Daoy (cell line): ENCODE results near the gene CCDC197. TPM values are rescaled to one million over a fixed set of nuclear protein-coding genes. Genes with fewer than 3 reads are reported as not detected.
A peak's percentile ranks its signal among the peaks of the same experiment; 100 is the strongest.

ENCODE experiments used
- DNase-seq: peaks from one replicate; pipeline ENCODE4 v3.0.0-alpha.2; 2015; ENCODE audit warnings: low read depth
- total RNA-seq: library from RNA; depleted of rRNA; stranded (reverse); fragments of >200 nt; shearing (Covaris generic); gene quantifications from 2 replicates; pipeline ENCODE4 v1.2.3, GENCODE V29; 2014

Gene CCDC197
- total RNA-seq, 1 experiment from 2014 or later = not detected

DNA sequence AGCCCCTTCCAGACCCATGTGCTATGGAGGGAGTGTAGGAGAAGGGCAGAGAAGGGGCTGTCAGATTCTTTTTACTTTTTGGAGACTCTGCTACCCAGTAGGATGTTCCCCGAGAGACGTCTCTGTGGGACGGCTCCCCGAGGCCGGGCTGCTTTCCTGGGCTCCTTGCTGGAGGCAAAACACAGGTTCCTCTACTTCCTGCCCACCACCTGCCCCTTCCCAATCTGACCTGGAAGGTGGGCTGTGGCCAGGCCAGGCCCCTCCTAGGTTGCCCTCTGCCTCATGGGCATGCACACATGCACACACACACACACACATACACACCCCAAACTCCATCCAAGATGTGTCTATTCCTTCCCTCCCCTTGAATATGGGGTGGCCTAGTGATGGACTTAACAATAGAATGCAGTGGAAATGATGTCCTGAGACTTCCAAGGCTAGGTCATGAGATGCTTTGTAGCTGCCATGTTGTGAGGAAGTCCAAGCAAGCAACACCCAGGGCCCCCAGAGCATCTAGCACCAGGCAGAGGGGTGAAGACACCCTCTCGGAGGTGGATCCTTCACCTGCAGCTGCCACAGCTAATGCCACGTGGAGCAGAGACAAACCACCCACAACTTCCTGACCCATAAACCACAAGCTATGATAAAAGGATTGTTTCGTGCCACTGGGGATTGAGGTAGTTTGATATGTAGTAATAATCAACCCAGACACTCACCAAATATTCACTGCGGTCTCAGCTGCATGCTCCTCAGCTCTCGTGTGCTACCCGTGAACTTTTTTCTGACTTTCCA lies 19.1 kb upstream of the CCDC197 start:
- peak; percentile 60 for DNase-seq

DNA sequence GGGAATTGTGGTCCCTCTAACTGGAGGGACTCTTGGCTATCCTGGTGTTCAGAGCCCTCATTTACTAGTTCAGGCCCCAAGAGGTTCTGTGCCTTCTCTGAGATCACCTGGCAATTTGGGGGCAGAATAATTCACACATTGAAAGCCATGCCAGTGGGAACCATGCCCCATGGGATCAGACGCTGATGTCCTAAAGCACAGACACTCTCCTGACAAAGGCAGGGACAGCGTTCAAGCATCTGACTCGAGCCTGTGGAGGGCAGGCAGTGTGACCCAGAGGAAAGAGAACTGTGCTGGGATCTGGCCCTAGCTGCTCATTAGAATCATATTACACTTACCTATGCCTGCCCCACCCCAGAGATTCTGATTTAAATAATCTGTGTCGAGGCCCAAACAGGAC lies 18.4 kb upstream of the CCDC197 start:
- DNase-seq = no peak

GRCh38 chr14:93980456-93981201 lies 16.5 kb upstream of the CCDC197 start:
- DNase-seq = peak; percentile 37

GRCh38 chr14:93981316-93982229 lies 15.5 kb upstream of the CCDC197 start:
- DNase-seq = no peak

- no peak for DNase-seq
These were observed 14.7 kb upstream of the CCDC197 start for GRCh38 chr14:93982230-93983007.

DNA sequence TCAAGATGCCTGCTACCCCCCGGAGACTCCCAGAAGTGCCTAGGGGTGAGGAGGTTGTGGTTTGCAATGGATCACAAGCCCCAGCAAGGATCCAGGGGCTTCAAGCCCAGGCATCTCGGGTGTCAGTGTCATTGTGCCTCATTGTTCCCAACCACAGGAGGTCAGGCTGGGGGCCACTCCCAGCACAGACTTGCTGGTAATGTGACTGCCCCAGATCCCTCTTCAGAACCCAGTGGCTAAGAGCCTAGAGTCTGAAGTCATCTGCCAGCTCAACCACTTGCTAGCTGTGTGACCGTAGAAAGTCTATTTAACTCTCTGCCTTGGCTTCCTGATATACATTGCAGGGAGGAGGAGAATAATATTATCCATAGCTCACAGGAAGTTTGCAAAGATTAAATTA lies 13.0 kb upstream of the CCDC197 start:
- peak; percentile 82 for DNase-seq

DNA sequence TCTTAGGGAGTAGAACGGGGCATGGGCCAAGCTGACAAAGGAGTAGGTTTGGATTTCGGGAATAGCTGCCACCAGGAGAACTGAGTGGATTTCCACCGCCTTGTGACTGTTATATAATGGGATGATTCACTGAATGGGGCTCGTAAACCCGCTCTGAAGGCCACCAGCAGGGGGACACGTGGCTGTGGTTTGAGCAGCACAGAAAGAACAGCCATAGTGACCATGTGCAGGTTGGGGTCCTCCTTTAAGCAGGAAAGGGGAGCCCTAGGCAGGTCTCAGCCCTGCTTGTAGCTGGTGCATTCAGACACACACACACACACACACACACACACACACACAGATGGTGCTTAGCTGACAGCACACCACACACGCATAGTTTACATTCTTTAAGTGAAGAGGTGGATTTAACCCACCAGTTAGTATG lies 12.1 kb upstream of the CCDC197 start:
- peak; percentile 84 for DNase-seq

DNA sequence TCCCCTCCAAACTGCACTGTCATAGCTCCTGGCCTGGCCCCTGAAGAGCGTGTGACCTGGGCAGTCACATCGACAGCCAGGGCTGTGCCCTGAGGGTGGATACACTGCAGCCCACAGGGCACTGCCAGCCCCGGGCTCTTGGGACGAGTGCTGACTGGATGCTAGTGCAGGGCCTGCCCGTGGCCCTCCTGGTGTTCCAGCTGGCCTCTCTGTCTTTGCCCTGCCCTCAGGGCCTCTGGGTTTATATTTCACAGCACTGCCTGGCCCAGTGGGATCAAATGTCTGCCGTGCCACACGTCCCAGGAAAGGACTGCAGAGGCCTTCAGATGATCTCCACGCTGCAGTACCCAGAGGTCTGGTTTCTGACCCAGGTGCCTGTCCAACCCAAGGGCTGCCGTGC lies 10.1 kb upstream of the CCDC197 start:
- no peak for DNase-seq

DNA sequence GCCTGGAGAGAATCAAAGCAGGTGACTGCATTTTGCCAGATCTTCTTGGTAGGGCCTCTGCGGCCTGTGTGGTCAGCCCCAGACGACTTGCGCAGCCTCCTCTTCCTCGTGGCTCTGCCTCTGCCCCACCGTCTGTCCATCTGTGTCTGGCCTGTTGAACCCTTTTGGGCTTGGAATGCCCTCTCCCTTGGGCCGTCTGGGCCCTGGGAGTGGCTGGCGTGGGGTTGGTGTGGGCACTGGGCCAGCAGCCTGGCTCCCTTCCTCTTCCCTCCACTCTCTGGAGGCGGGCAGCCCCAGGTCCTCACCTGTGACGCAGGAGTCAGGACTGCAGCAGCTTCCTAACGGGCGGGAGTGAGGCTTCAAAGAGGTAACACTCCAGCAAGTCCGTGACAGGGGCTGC lies 9.7 kb upstream of the CCDC197 start:
- no peak for DNase-seq

DNA sequence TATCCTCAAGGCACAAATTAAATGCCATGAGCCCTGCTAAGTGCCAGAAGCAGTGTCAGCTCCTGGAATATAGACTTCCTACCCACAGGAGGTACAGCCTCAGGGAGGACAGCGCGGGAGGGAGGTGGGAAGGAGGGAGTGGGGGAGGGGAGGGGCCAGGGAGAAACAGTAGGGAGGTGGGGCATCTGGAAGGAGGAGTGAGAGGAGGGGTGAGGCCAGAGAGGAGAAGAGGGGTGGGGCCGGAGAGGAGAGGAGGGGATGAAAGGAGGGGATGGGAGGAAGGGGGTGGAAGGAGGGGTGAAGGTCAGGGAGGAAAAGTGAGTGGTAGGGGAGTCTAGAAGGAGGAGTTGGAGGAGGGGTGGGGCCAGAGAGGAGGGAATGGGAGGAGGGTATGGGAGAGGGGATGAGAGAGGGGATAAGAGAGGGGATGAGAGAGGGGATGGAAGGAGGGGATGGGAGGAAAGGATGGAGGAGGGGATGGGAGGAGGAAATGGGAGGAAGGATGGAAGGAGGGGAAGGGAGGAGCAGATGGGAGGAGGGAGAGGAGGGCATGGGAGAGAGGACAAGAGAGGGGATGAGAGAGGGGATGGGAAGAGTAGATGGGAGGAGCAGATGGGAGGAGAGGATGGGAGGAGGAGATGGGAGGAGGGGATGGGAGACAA lies 9.2 kb upstream of the CCDC197 start:
- no peak for DNase-seq

- DNase-seq = no peak
These were observed 7.2 kb upstream of the CCDC197 start for GRCh38 chr14:93989939-93990338.

GRCh38 chr14:93991212-93991611 lies 5.9 kb upstream of the CCDC197 start:
- DNase-seq = no peak

DNA sequence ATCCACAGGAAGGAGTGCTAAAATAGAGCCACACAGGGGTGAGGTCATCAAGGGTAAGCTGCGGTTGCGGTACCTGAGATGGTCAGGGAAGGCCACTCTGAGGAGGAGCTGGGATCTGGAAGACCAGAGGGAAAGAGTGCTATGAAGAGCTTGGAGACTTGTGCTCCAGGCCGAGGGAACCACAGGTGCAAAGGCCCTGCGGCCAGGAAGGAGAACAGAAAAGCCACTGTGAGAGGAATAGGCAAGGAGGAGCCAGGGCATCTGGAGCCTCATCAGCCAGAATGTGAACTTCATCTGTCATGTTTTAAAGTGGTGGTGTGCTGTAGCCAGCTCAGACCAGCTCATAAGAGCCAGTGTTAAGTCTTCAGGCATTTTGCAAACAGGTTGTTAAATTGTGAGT lies 5.5 kb upstream of the CCDC197 start:
- no peak for DNase-seq

DNA sequence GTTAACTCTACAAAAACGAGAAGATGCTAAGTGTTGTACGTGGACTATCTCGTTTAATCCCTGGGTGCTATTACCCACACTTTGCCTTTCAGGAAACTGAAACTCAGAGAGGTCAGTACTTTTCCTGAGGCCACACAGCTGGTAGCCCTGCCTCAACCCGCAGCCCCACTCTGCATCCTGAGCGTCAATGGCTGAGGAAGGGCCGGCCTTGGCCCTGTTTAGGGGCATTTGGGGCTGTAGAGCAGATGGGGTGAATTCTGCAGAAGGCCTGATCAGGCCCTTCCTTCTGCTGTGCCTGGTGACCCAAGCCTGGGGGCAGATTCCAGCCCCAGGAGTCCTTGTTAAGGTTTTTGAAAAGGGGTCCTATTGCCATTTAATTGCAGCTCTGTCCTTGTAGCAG lies 3.7 kb upstream of the CCDC197 start:
- no peak for DNase-seq

- peak; percentile 98 for DNase-seq
These were observed 2.0 kb upstream of the CCDC197 start for GRCh38 chr14:93994919-93995682.

DNA sequence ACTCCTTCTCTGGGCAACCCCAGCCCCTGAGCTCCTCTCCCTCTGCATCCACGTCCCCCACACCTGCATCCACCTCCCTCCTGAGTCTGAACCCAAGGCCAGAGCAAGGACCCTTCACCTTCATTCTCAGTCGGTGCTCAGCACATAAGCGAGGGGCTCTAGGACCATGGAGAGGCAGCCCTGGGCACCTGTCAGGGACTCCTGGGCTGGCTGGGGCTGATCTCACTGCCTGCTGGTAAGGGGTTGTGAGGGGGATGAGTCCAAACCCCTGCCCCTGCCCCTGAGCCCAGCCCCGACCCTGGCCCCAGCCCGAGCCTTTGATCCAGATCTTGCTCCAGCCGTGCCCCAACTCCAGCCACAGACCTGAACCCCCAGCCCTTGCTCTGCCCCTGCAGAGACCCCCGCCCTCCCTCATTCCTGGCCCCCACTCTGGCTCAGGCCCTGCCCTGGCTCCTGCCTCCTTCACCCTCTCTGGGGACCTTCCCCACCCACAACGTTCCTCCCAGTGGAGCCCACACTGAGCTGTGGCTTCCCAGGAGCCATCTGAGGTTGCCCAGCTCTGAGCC lies 888 bp upstream of the CCDC197 start:
- no peak for DNase-seq

DNA sequence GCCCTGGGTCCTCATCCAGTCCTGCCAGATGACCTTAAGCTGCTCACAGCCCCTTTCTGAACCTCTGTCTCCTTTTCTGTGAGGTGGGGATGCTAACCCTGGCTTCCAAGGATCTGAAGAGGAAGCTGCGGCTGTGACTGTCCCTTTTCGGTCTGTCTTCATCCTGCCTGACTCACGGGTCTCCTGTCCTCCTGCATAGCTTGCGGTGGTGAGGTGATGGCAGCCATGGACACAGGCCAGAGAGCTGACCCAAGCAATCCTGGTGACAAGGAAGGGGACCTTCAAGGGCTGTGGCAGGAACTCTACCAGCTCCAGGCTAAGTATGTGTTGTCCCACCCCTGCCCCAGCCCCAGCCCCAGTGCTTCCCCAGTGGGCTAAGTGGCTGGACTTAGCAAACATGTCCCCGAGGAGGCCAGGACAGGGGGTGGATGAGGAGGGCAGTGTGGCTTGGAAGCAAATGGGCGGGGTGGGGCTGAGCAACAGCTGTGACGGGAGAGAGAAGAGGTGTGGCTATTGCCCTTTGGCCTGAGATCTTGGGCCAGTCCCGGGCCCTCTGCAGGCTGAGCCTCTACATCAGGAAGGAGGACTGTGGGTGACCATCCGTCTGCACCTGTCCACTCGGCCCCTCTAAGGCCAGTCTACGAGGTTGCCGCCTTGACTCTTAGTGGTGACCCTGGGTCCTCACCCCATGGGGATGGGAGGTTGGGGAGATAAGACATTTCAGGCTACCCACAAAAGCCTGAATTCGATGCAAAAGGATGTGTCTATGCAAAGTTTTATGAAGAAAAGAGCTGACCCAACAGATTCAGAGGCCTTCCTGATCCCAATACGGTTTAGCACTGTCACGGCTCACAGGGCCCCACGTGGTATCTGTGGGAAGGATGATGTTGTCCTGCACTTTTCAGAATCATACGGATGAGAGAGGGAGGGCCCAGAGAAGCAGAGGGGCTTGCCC lies 1.1 kb downstream of the CCDC197 start:
- no peak for DNase-seq

DNA sequence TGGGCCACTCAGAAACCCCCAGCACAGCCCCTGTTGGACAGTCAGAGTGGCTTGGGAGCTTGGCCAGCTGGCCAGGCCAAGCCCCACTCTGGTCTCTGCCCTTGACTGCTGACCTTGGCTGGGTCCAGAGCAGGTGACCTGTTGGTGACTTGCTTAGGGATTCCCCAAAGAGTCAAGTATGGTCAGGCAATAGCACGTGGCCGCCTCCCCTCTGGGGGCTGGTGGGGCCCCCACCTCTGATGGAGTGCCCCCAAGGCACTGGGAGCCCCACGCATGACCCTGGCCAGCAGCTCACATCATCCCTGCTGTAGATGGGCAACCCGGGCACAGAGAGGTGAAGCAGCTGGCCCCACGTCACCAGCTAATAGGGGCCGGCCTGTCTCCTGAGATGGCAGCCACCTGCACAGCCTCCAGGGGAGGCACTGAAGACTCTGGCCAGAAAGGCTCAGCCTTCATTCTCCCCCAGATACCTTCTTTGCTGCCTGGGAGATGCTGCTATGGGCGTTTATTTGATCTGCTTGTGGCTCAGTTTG lies 1.8 kb downstream of the CCDC197 start:
- DNase-seq = no peak
